H54 (cell line): ENCODE results near the gene DENND2D.

Experiments used
- DNase-seq: peaks from one replicate; pipeline ENCODE4 v3.0.0; 2011; ENCODE audit warnings: low spot score, mixed read lengths; ENCODE audit not compliant: insufficient read length
- FAIRE-seq: peaks from 3 replicates; lab custom pipeline; 2011; peaks lifted over from hg19 to GRCh38; lab: Jason Lieb, UNC
- POLR2A ChIP-seq: IDR thresholded peaks from 2 replicates; pipeline ENCODE4 v1.6.1; 2011; ENCODE audit warnings: low read depth, mild to moderate bottlenecking, low read length

Gene DENND2D

DNA sequence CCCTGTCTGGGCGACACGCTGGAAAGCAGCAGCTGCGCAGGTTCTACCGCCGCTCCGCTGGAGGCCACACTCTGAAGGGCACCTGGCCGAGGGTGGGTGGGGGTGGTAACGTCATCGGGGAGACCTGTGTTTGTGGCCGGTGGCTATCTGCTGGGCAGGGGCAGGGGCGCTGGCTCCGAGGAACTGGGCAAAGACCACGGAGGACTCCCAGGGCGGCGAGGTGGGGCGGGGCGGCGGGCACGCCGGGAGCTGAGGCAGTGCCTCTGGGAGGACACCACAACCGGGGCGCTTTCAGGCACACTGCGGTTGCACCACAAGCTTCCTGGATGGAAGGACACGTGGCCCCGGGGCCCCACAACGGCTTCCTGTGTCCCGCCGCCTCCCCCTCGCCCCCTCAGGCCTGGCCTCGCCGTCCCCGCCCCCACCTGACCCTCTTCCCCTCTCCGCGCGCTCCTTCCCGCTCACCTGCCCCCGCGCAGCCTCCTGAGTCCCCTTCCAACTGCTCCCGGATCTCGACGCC is 3.3 kb upstream of the DENND2D start:
- DNase-seq = no peak
- TF ChIP-seq POLR2A = no peak
- FAIRE-seq = no peak

DNA sequence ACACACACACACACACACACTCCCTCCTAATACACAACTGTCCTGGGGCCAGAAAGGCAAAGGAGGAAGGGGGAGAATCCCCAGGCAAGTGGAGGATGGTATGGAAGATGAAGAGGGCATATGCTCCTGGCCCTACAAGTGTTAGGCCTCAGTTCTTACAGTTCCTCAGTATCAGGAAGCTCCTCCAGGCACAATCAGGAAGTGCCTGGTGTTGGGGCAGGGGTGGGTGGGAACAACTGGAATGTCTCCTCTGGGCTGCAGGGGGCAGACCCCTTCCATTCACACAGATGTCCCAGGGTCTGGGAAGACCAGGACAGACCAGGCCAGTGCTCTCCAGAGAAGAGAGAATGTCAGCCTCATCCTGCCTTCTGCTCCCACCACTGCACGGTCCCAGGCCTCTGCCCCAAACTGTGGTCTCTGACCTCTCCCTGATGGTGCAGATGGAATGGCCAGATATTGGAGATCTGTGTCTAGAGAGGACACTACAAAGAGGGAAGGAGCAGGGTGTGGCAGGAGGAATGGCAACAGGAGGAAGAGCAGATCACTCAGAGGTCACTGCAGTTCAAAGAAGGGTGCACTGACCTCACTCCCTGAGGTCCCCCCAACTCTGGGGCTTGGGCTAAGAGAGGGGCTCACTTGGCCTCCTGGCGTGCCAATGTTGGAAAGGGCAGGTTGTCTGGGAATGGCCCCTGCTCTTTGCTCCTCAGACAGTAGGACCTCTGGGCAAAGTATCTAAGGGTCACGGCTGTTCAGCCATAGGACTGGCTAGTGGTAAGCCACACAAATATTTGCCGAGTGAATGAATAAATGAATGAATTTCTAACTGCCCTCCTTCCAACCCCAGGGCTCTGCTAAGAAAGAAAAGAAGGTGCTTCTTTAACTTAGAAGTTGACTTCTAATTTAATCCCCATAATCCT is 2.5 kb upstream of the DENND2D start:
- DNase-seq = no peak

DNA sequence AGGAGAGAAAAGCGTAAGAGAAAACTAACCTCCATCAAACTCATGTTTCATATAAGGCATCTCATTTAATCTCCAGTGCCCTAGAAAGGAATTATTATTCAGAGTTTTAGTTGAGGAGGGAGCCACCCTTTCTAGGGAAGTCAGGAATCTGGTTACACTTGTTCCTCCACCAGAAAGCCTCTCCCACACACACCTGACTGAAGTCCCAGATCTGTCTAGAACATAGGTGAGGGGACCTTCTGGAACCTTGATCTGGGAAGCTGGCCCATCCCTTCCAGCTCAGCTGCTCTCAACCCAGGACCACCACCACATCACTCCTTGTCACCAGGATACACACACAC is 1.9 kb upstream of the DENND2D start:
- FAIRE-seq (no peak), DNase-seq (no peak)
- no peak for TF ChIP-seq POLR2A

More for the DNA sequence above, 2.5 kb upstream of the DENND2D start:
- TF ChIP-seq POLR2A = no peak
- FAIRE-seq = no peak

DNA sequence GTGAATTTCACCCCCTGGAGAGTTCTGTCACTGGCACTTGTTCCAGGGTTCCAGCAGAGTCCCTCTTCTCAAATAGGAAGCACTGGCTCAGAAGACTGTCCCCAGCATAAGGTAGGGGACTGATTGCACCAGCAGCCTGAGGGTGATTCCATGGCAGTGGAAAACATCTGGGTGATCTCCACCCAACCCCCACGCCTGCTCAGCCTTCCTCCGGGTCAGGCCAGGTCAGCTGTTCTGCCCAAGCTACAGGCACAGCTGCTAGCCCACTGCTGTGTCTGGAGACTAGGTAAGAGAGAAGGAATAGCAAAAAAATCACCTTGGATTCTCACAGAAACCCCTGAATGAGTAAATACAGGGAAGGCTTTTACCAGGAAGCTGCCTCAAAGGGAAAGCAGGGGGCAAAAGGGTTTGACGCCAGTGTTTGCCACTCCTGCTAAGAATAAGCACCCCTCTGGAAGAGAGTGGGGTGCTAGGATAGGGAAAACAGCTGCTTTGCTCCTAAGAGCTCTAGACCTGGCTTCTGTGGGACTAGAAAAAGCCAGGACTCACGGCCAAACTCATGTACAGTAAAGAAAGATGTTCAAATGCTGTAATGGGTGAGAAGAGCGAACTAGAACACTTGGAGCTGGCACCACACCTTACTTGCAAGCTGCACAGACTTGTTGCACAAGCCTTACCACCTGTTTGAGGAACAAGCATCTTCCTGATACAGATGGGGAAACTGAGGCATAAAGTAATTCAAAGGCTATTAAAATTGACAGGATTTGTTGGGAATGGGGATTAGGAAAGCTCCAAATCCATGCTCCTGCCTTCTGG is 1.0 kb upstream of the DENND2D start:
- FAIRE-seq = no peak
- TF ChIP-seq POLR2A = no peak
- no peak for DNase-seq

DNA sequence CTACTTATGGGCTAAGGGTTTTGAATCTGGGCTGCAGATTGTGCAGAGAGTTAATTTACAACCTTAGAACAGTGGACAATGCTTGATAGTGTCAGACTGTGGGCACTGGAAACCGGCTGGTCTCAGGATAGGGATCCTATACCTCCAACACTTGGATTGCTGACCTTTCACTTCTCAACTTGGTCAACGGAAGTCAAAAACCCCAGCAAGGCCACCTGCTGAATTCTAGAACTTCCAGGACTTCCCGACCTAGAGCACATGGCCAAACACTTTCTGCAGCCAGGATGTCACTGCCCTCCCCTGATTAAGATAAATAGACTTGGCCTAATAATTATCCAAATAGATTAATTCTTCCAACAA is 336 bp upstream of the DENND2D start:
- FAIRE-seq (no peak), DNase-seq (no peak)

DNA sequence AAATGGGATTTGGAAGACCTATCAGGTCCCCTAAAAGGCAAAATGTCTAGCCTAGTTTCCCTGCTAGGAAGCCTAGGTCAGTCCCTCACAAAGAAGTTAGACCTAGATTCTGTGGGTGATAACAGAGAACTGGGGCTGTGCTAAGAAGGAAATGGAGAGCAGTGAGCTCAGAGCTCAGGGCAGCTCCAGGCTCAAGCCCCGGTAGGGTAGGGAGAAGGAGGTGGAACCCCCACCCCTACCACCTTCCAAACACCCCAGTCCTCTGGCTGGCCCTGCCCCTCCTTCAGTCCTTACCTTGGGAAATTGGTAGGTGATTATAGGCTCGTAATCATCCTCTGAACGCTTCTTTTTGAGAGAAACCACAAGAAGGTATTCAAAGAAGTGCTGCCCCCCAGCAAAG is 1.1 kb downstream of the DENND2D start:
- FAIRE-seq = no peak
- no peak for TF ChIP-seq POLR2A
- no peak for DNase-seq

More for the DNA sequence above, 336 bp upstream of the DENND2D start:
- no peak for TF ChIP-seq POLR2A

DNA sequence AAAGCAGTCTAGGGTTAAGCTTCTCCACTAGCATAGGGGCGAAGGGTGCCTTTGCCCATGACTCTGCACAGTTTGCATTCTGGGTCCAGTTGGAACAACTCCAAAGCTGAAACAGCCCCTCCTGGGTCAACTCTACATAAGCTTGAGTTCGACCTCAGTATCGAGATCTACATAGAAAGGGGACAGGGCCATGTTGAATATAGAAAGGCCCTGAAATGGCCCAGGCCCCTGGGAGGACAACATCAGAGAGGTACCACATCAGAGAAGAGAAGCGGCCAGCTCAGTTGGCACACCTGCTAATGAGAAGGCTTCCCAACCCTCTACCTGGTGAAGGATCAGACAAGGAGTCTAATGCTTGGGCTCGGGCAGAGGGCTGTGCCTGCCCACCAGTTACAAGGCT is 1.6 kb downstream of the DENND2D start:
- no peak for DNase-seq
- no peak for TF ChIP-seq POLR2A
- FAIRE-seq = no peak

DNA sequence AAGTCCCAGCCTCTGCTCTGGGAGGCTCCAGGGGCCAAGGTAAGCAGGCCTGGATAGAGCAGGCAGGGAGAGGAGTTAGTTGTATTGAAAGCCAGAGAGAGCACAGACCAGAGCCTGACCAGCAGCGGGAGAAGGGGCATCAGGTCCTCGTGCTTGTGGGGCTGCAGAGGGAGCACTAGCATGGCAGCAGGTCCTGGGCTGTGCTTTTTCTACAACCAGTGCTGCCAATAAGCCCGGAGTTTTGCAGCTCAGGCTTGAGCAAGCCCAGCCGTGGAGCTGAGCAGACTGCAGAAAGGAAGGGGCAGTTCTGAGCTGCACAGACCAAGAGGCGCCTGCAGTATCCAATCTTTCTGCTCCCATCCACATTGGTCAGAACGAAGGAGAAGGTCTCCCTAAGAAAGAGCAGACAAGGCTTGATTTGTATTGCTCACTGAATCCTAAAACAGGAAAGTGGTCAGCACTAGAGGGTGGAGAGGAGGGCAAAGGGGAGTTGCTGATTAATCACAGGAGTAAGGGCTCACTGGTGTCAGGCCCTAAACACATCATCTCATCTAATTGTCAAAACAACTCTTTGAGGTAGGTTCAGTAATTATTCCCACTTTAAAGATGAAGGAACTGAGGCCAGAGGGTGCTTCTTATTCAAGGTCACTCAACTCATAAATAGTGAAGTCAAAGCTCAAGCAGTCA is 2.7 kb downstream of the DENND2D start:
- FAIRE-seq (no peak), DNase-seq (no peak)
- TF ChIP-seq POLR2A = no peak

DNA sequence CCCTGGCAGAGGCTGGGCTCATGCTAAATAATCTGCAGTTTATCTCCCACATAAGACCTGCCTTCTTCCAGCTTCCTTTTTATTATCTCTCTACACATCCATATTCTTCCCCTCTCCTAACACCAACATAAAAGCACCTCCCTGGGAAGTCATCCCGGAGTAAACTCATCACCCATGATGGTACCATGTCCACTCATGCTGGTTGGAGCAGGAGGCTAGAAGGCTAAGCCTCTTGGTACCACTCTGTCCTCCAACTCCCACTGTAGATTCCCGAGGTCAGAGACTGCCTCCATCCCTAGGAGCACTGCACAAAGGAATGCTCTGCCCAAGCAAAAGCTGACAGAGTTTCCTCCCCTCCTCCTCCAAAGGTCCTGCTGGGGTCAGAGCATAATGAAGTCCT is 4.2 kb downstream of the DENND2D start:
- FAIRE-seq = no peak
- no peak for DNase-seq
- TF ChIP-seq POLR2A = no peak

DNA sequence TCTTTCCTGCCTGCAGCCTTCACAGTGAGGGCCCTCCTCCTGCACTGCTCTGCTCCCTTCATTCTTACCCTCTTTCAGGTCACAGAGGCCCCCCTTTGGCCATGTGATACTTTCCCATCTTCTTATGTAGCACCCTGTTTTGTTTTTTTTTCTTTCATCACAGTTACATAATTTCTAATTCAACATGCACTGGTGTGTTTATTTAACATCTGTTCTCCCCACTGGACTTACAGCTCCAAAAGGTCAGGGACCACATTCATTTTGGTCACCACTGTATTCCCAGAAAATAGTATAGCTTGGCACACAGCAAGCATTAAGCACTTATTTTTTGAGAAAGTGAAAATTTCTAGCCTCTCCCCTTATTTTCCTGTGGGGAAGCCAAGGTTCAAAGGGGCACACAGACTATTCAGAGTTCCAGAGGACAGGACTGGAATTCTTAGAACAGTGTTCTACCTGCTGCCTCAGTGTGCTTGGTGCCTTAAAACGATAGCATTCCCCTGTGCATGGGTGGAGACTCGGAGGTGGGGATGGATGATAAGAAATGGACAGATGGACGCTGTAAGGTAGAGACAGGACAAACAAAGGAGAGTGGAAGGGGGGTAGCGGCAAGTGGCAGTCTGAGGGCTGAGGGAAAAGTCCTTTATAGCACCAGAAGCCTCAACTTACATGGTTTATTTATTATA is 5.3 kb downstream of the DENND2D start:
- no peak for DNase-seq
- no peak for FAIRE-seq
- no peak for TF ChIP-seq POLR2A

DNA sequence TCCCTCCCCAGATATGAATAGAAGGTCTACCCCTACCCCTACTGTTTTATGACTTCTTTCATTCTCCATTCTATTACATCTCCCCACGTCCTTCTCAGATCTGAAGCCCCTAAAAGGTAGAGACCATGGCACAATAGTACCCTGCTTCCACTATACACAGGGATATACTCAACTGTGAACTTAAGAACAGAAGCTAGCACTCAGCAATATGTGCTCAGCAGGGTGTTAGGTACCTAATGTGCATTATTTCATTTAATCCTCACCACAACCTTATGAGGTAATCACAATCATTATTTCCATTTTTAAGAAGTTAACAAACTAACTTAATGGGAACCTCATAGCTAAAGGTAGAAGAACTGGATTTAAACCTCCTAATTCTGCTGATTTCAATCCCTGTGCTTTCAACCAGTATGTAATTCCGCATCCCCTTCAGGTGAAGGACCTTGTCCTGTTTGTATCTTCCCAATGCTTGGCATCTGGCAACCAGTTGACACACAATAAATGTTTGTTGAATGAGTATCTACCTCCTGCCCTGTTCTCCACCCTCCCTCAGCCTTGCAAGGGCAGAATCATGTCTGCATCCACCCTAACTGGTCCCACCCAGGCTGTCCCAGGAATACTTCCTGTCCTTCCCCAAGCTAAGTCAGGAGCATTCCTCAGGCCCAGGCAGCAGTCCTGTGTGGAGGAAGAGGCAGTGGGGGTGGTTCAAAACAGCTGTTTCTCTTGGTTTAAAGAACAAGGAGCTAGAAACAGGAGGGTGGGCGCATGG is 6.5 kb downstream of the DENND2D start:
- DNase-seq = no peak
- FAIRE-seq = no peak
- TF ChIP-seq POLR2A = no peak

DNA sequence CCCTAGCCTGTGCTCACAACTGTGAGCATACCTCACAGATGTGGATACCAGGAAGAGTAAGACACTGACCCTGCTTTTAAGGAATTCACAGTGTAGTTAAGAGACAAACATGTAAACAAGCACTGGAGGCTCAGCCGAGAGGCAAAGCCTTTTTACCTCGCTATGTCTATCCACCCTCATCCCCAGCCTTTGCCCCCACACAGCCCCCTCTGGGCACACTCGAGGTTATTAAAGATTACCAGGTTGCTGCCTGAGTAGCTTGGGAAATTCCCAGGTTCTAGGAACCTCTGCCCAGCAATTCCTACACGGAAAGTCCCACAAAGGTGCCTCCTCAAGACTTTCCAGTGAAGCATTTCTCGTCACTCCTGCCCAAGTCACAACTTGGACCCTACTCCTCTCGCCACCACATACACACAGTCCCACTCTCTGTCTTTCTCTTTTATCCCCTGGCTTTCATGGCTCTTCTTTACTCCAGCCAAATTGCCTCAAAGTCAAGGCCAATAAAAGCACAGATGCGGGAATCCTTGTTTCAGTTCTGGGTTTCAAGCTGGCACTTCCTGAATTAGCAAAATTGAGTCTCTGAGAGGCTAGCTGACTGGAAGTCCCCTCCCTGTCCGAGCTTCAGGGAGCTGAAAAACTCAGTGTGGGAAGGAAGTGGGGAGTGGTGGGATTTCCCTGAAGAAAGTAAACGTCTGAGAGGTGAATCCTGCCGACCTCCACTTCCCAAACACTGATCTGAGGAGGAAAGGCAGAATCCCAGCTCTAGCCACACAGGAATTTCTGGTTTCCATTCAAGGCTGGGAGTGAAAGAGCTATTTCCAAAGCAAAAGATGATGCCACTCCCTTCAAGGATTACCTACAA is 7.6 kb downstream of the DENND2D start:
- no peak for TF ChIP-seq POLR2A
- DNase-seq (no peak), FAIRE-seq (no peak)

DNA sequence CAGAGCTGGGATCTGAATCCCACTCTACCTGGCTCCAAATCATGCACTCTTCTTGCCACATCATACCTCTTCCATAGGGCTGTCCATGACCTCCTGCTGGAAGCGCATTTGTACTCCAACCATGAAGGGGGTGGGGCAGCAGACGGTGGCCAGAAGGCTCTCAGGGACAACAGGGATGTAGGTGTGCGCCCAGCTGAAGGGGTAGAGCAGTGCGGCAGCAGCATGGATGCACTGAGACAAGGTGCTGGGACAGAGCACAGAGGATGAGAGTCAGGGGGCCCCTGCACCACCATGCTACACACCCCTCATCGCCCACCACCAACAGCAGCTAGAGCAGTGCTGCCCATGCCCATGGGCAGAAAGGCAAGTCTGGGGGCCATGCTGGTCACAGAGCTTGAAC is 8.4 kb downstream of the DENND2D start:
- no peak for TF ChIP-seq POLR2A
- no peak for DNase-seq
- no peak for FAIRE-seq
